C4-2B (cell line): ENCODE results near the gene LZTR1.
A peak's percentile ranks its signal among the peaks of the same experiment; 100 is the strongest.
"Not testable (repeated sequence)": the region's sequence is repeated elsewhere in the genome, so short reads cannot be mapped to it uniquely, and the experiment has no call there.

ENCODE experiments used
- H3K27ac ChIP-seq: fragments of 450-650 bp; 2 replicates; pipeline ENCODE4 v1.5.1; 2017
- ZFX ChIP-seq: fragments of 450-650 bp; IDR thresholded peaks from 2 replicates; pipeline ENCODE4 v1.6.1; 2017
- TF ChIP-seq, protein P1 (sequence below): fragments of 450-650 bp; conservative IDR thresholded peaks from 2 replicates; pipeline ENCODE4 v1.5.1; 2017; ENCODE audit warnings: mild to moderate bottlenecking

LZTR1 gene

GRCh38 chr22:20999350-21000206, 17.5 kb downstream of the LZTR1 start:
- peak overlapping the region; percentile 96 for H3K27ac ChIP-seq
- TF ChIP-seq ZFX: no peak
- TF ChIP-seq, protein P1, sequence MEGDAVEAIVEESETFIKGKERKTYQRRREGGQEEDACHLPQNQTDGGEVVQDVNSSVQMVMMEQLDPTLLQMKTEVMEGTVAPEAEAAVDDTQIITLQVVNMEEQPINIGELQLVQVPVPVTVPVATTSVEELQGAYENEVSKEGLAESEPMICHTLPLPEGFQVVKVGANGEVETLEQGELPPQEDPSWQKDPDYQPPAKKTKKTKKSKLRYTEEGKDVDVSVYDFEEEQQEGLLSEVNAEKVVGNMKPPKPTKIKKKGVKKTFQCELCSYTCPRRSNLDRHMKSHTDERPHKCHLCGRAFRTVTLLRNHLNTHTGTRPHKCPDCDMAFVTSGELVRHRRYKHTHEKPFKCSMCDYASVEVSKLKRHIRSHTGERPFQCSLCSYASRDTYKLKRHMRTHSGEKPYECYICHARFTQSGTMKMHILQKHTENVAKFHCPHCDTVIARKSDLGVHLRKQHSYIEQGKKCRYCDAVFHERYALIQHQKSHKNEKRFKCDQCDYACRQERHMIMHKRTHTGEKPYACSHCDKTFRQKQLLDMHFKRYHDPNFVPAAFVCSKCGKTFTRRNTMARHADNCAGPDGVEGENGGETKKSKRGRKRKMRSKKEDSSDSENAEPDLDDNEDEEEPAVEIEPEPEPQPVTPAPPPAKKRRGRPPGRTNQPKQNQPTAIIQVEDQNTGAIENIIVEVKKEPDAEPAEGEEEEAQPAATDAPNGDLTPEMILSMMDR: no peak

- peak overlapping the region; percentile 96 for H3K27ac ChIP-seq
- no peak for TF ChIP-seq ZFX
- TF ChIP-seq, protein P1: no peak
Observed at GRCh38 chr22:21000207-21000986, 18.3 kb downstream of the LZTR1 start.

GRCh38 chr22:21000987-21001600, 19.0 kb downstream of the LZTR1 start:
- peak overlapping the region; percentile 96 for H3K27ac ChIP-seq
- TF ChIP-seq, protein P1: no peak
- TF ChIP-seq ZFX: peak; percentile 60; the same call in 1 of the 2 replicates

DNA sequence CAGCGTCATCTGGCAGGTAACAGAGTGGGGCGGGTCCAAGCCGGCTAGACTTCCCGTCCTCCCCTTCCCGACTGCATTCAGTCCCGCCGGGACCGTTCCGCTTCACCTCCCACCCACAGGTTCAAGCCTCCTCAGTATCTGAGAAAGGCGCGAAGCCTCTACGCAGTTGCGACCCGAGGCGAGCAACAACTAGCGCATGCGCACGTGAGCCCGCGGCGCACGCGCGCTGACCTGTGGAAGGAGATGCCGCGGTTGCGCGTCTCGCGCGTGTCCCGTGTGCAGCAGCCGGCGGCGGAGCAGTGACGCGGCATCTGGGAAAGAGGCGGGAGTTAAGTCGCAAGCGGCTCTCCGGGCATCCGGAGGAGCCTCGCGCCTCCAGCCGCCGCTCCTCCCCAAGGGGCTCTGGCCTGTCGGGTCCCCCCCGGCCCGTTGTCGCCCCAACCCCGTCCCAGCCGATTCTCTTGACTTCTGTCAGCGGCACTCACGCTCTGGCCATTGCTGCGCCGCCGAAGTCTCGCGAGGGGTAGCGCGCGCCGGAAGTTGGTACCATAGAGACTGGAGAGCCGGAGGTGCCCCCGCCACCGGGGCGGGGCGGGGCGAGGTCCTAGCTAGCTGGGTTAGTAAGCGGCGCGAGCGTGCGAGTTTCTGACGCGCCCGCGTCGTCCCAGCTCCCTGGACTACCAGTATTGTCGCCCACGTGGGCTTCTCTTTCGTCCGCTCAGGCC, 19.7 kb downstream of the LZTR1 start, which contains the start of gene THAP7:
THAP7 (minus strand) TSS at position 518 of the 725 bp plus-strand sequence; CDS start at position 311, 207 bp downstream.
- H3K27ac ChIP-seq: peak within 1 kb of the TSS; percentile 96
- TF ChIP-seq, protein P1: no peak
- no peak for TF ChIP-seq ZFX

GRCh38 chr22:21003782-21004181, 21.7 kb downstream of the LZTR1 start:
- no peak overlapping the region for H3K27ac ChIP-seq
- TF ChIP-seq ZFX: no peak

- H3K27ac ChIP-seq: not testable (repeated sequence)
Observed at GRCh38 chr22:21009208-21009607, 27.1 kb downstream of the LZTR1 start.

- H3K27ac ChIP-seq: no peak overlapping the region
- TF ChIP-seq ZFX: no peak
- TF ChIP-seq, protein P1: no peak
Observed at GRCh38 chr22:21009638-21010425, 27.7 kb downstream of the LZTR1 start.
